PC-3 (cell line): ENCODE measurements around the gene RIPOR3. TPM values are rescaled to one million over a fixed set of nuclear protein-coding genes. Genes with fewer than 3 reads are reported as not detected.
"Not testable (repeated sequence)": the region's sequence is repeated elsewhere in the genome, so short reads cannot be mapped to it uniquely, and the experiment has no call there.

Experiments used
- ATAC-seq: fragments of 200-7000 bp; cut with Tn5 transposase; 2 replicates; pipeline ENCODE4 v1.9.1; 2020; ENCODE audit warnings: mild to moderate bottlenecking, moderate library complexity
- BruUV-seq: library from RNA; stranded (reverse); fragments of 400-500 nt; replicated peaks from 2 replicates; lab custom pipeline; 2021; lab: Mats Ljungman, UMichigan
- CTCF ChIA-PET: fragments of 300-600 bp; sonication (Branson Sonifier 250); formaldehyde crosslinking; loops from one replicate; lab custom pipeline; 2022; ENCODE audit warnings: antibody characterized with exemption; lab: Charles Lee
- POLR2A ChIA-PET: fragments of 300-600 bp; sonication (Branson Sonifier 250); formaldehyde crosslinking; loops from one replicate; lab custom pipeline; 2022; ENCODE audit warnings: antibody characterized with exemption; ENCODE audit not compliant: unreplicated experiment; lab: Charles Lee
- DNase-seq: peaks from one replicate; pipeline ENCODE4 v3.0.0-alpha.2; 2015
- H2AFZ ChIP-seq: fragments of 300-600 bp; sonication (generic); 2 replicates; pipeline ENCODE4 v1.6.0; 2016; ENCODE audit warnings: antibody characterized with exemption, low read length
- H3F3A ChIP-seq: fragments of 300-600 bp; sonication (generic); one replicate; pipeline ENCODE4 v1.6.0; 2017; ENCODE audit warnings: antibody characterized with exemption, low read length, control low read depth, mild to moderate bottlenecking; ENCODE audit not compliant: unreplicated experiment
- H3K27ac ChIP-seq: fragments of 300-600 bp; sonication (generic); 2 replicates; pipeline ENCODE4 v1.5.1; 2016; ENCODE audit warnings: mild to moderate bottlenecking, low read length
- H3K27me3 ChIP-seq: fragments of 300-600 bp; sonication (generic); 2 replicates; pipeline ENCODE4 v1.6.1; 2016; ENCODE audit warnings: low read length, mixed read lengths
- H3K36me3 ChIP-seq: fragments of 300-600 bp; sonication (generic); 2 replicates; pipeline ENCODE4 v1.6.1; 2016; ENCODE audit warnings: low read depth, mixed run types, low read length, mixed read lengths
- H3K4me1 ChIP-seq: fragments of 300-600 bp; sonication (generic); 2 replicates; pipeline ENCODE4 v1.5.1; 2016; ENCODE audit warnings: low read length; ENCODE audit not compliant: insufficient read depth
- H3K4me2 ChIP-seq: fragments of 300-600 bp; sonication (generic); 2 replicates; pipeline ENCODE4 v1.6.0; 2016; ENCODE audit warnings: low read length
- H3K4me3 ChIP-seq: fragments of 300-600 bp; sonication (generic); 2 replicates; pipeline ENCODE4 v1.5.1; 2016; ENCODE audit warnings: mild to moderate bottlenecking, low read length, mixed read lengths
- H3K79me2 ChIP-seq: fragments of 300-600 bp; sonication (generic); 2 replicates; pipeline ENCODE4 v1.6.1; 2017; ENCODE audit warnings: low read length, mixed read lengths
- H3K9ac ChIP-seq: fragments of 300-600 bp; sonication (generic); 2 replicates; pipeline ENCODE4 v1.6.0; 2016; ENCODE audit warnings: mild to moderate bottlenecking, low read length
- H3K9me2 ChIP-seq: fragments of 300-600 bp; sonication (generic); replicated peaks from 2 replicates; pipeline ENCODE4 v1.6.1; 2016; ENCODE audit warnings: mixed run types, low read length, mixed read lengths
- H3K9me3 ChIP-seq: fragments of 300-600 bp; sonication (generic); 2 replicates; pipeline ENCODE4 v1.6.1; 2016; ENCODE audit warnings: low read length, mixed read lengths
- H4K20me1 ChIP-seq: fragments of 300-600 bp; sonication (generic); 2 replicates; pipeline ENCODE4 v1.6.1; 2016; ENCODE audit warnings: low read length, mixed read lengths
- EZH2 ChIP-seq: fragments of 300-600 bp; sonication (generic); IDR thresholded peaks from one replicate; pipeline ENCODE4 v1.6.1; 2017; ENCODE audit warnings: antibody characterized with exemption, mild to moderate bottlenecking, low read length; ENCODE audit not compliant: unreplicated experiment
- EZH2phosphoT487 ChIP-seq: fragments of 300-600 bp; sonication (generic); IDR thresholded peaks from 2 replicates; pipeline ENCODE4 v1.6.1; 2018; ENCODE audit warnings: mild to moderate bottlenecking, antibody characterized with exemption, low read length, borderline replicate concordance
- intact Hi-C: fragments of 100-400 bp; cut with micrococcal nuclease; formaldehyde crosslinking; loops from 2 replicates; pipeline ENCODE4 v1.9.0; 2023
- total RNA-seq: library from RNA; depleted of rRNA; stranded (reverse); fragments of >200 nt; gene quantifications from 2 replicates; pipeline ENCODE4 v1.2.3, GENCODE V29; 2014
- TF ChIP-seq, protein P1 (sequence below): fragments of 300-600 bp; sonication (generic); conservative IDR thresholded peaks from 2 replicates; pipeline ENCODE4 v1.5.1; 2017; ENCODE audit warnings: antibody characterized with exemption, low read depth, mild to moderate bottlenecking, low read length

RIPOR3 gene
- total RNA-seq, 1 experiment from 2014 or later: 0.04 TPM

DNA sequence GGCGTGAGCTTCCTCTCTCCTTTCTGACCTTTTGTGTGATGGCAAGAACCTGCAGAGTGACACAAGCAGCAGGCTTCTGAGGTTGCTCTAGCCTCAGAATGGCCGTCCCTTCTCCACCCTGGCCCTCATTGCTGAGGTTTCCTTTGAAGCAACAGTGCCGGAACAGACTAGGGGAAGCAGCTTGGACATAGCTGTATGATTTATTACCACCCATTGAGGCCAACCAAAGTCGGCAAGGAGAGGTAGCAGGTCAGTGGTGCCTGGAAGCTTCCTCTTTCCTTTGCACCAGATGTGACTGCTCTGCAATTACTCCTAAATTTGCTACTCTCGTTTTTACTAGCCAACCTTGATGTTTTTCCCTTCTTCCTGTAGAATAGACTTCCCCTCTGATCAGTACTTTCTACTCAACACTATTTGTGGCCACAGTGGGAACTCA lies 149.7 kb downstream of the RIPOR3 start:
- Histone ChIP-seq H3F3A (no peaks in the 10 kb centered on the region), H3K4me2 (no peak overlapping the region), H3K9me3 (no peaks in the 10 kb centered on the region), H2AFZ (no peak overlapping the region), H3K27me3 (no peaks in the 10 kb centered on the region), H3K79me2 (peaks cover 88% of the 10 kb centered on the region), H3K27ac (no peak overlapping the region), H3K4me3 (no peak overlapping the region), H3K4me1 (peaks cover 12% of the 10 kb centered on the region), H4K20me1 (no peaks in the 10 kb centered on the region), H3K36me3 (no peaks in the 10 kb centered on the region), H3K9ac (no peak overlapping the region), H3K9me2 (no peaks in the 10 kb centered on the region)
- POLR2A ChIA-PET: no interaction called here
- DNase-seq (no peak), ATAC-seq (no peak)
- CTCF ChIA-PET: no interaction called here
- no TSS peak for BruUV-seq
- TF ChIP-seq, protein P1, sequence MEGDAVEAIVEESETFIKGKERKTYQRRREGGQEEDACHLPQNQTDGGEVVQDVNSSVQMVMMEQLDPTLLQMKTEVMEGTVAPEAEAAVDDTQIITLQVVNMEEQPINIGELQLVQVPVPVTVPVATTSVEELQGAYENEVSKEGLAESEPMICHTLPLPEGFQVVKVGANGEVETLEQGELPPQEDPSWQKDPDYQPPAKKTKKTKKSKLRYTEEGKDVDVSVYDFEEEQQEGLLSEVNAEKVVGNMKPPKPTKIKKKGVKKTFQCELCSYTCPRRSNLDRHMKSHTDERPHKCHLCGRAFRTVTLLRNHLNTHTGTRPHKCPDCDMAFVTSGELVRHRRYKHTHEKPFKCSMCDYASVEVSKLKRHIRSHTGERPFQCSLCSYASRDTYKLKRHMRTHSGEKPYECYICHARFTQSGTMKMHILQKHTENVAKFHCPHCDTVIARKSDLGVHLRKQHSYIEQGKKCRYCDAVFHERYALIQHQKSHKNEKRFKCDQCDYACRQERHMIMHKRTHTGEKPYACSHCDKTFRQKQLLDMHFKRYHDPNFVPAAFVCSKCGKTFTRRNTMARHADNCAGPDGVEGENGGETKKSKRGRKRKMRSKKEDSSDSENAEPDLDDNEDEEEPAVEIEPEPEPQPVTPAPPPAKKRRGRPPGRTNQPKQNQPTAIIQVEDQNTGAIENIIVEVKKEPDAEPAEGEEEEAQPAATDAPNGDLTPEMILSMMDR: no peak
- TF ChIP-seq EZH2phosphoT487 (no peak), EZH2 (no peak)
- intact Hi-C loops: no loop called here

DNA sequence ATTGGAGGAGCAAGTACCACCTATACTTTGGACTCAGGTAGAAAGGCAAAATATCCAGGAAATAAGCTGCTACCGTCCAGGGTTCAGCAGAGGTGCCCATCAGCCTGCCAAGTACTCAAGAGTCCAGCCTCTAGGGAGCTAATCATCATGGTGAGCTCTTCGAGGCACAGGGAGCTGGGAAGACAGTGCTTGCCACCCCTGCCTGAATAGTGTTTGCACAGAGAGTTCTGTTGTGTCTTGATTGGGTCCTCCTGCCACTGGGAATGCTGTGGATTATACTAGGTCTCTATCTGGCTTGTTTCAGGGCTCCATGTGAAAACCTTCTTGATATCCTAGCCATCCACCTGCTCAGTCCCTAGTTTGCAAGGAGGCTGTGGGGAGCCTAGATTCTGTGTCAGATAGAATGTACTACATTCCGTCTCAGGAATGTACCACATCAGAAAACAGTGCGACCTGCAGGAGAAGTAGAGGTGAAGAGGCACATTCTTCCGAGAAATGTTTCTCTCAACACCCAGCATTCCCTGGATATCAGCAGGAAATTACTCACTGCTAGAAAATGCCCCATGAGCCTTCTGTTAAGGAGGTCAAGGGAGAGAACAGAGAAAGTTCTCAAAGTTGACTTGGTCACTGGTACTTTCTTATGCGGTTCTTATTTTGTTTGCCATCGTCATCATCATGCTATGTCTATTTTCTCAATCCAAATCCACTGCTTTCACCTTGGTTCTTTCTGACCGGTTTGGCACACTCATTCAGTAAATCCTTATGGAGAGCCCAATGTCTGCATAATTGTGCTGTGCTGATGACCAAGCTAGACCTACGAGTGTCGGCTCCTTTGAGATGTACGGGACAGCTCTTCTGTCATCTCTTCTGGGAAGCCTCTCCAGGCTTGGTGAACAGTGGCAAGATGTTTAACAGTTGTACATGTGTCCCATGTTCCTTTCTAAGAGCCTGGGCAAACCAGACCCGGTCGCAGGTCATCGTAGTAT lies 150.4 kb downstream of the RIPOR3 start:
- Histone ChIP-seq H3K9me2 (no peaks in the 10 kb centered on the region), H3K4me2 (peak overlapping the region; percentile 24), H3F3A (no peaks in the 10 kb centered on the region), H3K27ac (no peak overlapping the region), H3K9ac (no peak overlapping the region), H3K36me3 (no peaks in the 10 kb centered on the region), H3K79me2 (peaks cover 88% of the 10 kb centered on the region), H3K9me3 (no peaks in the 10 kb centered on the region), H2AFZ (no peak overlapping the region), H3K27me3 (no peaks in the 10 kb centered on the region), H3K4me1 (peaks cover 12% of the 10 kb centered on the region), H4K20me1 (peaks cover 4% of the 10 kb centered on the region; the same call in 1 of the 2 replicates), H3K4me3 (no peak overlapping the region)
- TF ChIP-seq EZH2: no peak
- TF ChIP-seq, protein P1: no peak
- no peak for TF ChIP-seq EZH2phosphoT487
- POLR2A ChIA-PET: no interaction called here
- BruUV-seq: no TSS peak
- CTCF ChIA-PET: no interaction called here
- intact Hi-C loops: no loop called here
- ATAC-seq (peak; percentile 54), DNase-seq (peak; percentile 78)

DNA sequence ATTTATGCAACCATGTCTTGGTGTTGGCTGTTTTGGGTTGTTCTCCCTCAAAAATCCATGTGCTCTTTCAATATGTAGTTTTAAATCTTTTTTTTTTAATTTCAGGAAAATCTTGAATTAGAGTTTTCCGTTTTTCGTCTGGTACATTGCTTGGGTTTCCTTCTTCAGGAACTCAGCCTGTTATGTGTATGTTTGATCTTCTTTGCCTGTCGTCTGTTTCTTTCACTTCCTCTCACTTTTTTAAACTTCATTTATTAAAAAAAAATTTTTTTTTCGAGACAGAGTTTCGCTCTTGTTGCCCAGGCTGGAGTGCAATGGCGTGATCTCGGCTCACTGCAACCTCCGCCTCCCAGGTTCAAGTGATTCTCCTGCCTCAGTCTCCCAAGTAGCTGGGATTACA lies 151.5 kb downstream of the RIPOR3 start:
- H3K9ac ChIP-seq, H3F3A ChIP-seq, H4K20me1 ChIP-seq, BruUV-seq, ATAC-seq, H3K9me2 ChIP-seq, H2AFZ ChIP-seq, DNase-seq, H3K4me2 ChIP-seq, intact Hi-C loops, CTCF ChIA-PET, H3K4me3 ChIP-seq, H3K9me3 ChIP-seq, POLR2A ChIA-PET, H3K27me3 ChIP-seq, H3K36me3 ChIP-seq, H3K27ac ChIP-seq: not testable (repeated sequence)
- Histone ChIP-seq H3K79me2 (peaks cover 90% of the 10 kb centered on the region), H3K4me1 (peaks cover 12% of the 10 kb centered on the region)
